Smooth muscle cell (in vitro differentiated cells): Measurements from ENCODE around the gene RAD51B. TPM values are rescaled to one million over a fixed set of nuclear protein-coding genes. Genes with fewer than 3 reads are reported as not detected.

ENCODE experiments used
- DNase-seq: peaks from one replicate; lab custom pipeline; 2025; ENCODE audit not compliant: unreplicated experiment; lab: John Stamatoyannopoulos, UW
- H2AFZ ChIP-seq: fragments of 200-600 bp; sonication (generic); 2 replicates; pipeline ENCODE4 v1.6.0; 2016; ENCODE audit warnings: antibody characterized with exemption, low read depth, mild to moderate bottlenecking
- H3F3A ChIP-seq: fragments of 200-600 bp; sonication (generic); 2 replicates; pipeline ENCODE4 v1.6.0; 2017; ENCODE audit warnings: antibody characterized with exemption, low read depth
- H3K27ac ChIP-seq: fragments of 200-600 bp; sonication (generic); 2 replicates; pipeline ENCODE4 v1.5.1; 2016; ENCODE audit warnings: low read depth, mild to moderate bottlenecking
- H3K27me3 ChIP-seq: fragments of 200-600 bp; sonication (generic); 2 replicates; pipeline ENCODE4 v1.6.1; 2016; ENCODE audit warnings: low read depth, mild to moderate bottlenecking
- H3K36me3 ChIP-seq: fragments of 200-600 bp; sonication (generic); 2 replicates; pipeline ENCODE4 v1.5.1; 2016; ENCODE audit warnings: low read depth
- H3K4me1 ChIP-seq: fragments of 200-600 bp; sonication (generic); 2 replicates; pipeline ENCODE4 v1.5.1; 2016; ENCODE audit warnings: low read depth
- H3K4me2 ChIP-seq: fragments of 200-600 bp; sonication (generic); 2 replicates; pipeline ENCODE4 v1.6.0; 2016; ENCODE audit warnings: mild to moderate bottlenecking
- H3K4me3 ChIP-seq: fragments of 200-600 bp; sonication (generic); 2 replicates; pipeline ENCODE4 v1.5.1; 2016; ENCODE audit warnings: mild to moderate bottlenecking
- H3K79me2 ChIP-seq: fragments of 200-600 bp; sonication (generic); 2 replicates; pipeline ENCODE4 v1.6.0; 2016; ENCODE audit warnings: low read depth, mild to moderate bottlenecking
- H3K9ac ChIP-seq: fragments of 200-600 bp; sonication (generic); 2 replicates; pipeline ENCODE4 v1.6.0; 2016; ENCODE audit warnings: low read depth
- H3K9me3 ChIP-seq: fragments of 200-600 bp; sonication (generic); replicated peaks from 2 replicates; pipeline ENCODE4 v1.5.1; 2016; ENCODE audit warnings: low read depth
- H4K20me1 ChIP-seq: fragments of 200-600 bp; sonication (generic); 2 replicates; pipeline ENCODE4 v1.6.0; 2016; ENCODE audit warnings: low read depth
- WGBS: methylation state at CpG from one replicate; pipeline ENCODE4 v1.1.7; 2016; ENCODE audit warnings: low lambda C conversion rate; 5-methylcytosine and 5-hydroxymethylcytosine counted together
- polyA plus RNA-seq: library from polyadenylated mRNA; unstranded; fragments of >200 nt; fragmentation: Nextera tagmentation; extraction: Ambion mirVana; gene quantifications from 2 replicates; pipeline ENCODE4 v1.2.1, GENCODE V29; 2016
- total RNA-seq: library from RNA; depleted of rRNA; stranded (reverse); fragments of >200 nt; gene quantifications from 2 replicates; pipeline ENCODE4 v1.2.3, GENCODE V29; 2014
- TF ChIP-seq, protein P1 (sequence below): fragments of 200-600 bp; sonication (generic); IDR thresholded peaks from 2 replicates; pipeline ENCODE4 v1.5.1; 2017; ENCODE audit warnings: borderline replicate concordance, mild to moderate bottlenecking, antibody characterized with exemption; ENCODE audit not compliant: insufficient read depth, poor library complexity, severe bottlenecking

Gene RAD51B
- total and polyA plus RNA-seq, 2 experiments from 2014 or later = 4.6 to 5.3 TPM

DNA sequence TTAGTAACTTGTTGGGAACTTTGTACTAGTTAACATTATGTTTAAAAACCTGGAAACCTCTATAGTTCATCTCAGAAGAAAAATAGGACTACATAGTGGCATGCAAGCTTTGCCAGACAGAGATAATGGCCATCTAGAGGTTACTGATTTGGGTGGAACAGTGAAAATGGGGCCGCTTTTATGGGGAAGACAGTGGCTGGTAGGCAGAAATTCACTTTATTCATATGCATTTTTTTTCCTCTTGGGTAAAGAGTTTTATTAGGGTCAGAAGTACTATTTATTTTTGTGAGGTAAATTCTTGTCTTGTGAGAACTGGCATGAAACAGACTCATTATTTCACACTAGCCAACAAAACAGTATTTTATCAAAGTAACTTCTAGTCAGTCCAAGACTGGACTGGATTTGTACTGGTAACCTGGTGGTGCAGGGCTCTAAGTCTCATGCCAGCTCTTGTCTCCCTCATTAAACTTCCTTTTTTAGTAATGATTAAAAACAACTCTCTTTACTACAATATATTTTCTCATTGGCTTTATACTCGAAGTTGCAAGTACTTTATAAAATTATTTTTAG lies 345.8 kb downstream of the RAD51B start:
- Histone ChIP-seq H3K36me3 (no peaks in the 10 kb centered on the region), H3K9ac (no peak overlapping the region), H3K79me2 (no peaks in the 10 kb centered on the region), H3K9me3 (no peaks in the 10 kb centered on the region), H3K4me2 (no peak overlapping the region), H4K20me1 (no peaks in the 10 kb centered on the region), H3F3A (peaks cover 7% of the 10 kb centered on the region), H3K27me3 (no peaks in the 10 kb centered on the region), H3K27ac (peak overlapping the region; percentile 4), H3K4me3 (no peak overlapping the region), H3K4me1 (no peaks in the 10 kb centered on the region), H2AFZ (no peak overlapping the region)
- no peak for DNase-seq
- TF ChIP-seq, protein P1, sequence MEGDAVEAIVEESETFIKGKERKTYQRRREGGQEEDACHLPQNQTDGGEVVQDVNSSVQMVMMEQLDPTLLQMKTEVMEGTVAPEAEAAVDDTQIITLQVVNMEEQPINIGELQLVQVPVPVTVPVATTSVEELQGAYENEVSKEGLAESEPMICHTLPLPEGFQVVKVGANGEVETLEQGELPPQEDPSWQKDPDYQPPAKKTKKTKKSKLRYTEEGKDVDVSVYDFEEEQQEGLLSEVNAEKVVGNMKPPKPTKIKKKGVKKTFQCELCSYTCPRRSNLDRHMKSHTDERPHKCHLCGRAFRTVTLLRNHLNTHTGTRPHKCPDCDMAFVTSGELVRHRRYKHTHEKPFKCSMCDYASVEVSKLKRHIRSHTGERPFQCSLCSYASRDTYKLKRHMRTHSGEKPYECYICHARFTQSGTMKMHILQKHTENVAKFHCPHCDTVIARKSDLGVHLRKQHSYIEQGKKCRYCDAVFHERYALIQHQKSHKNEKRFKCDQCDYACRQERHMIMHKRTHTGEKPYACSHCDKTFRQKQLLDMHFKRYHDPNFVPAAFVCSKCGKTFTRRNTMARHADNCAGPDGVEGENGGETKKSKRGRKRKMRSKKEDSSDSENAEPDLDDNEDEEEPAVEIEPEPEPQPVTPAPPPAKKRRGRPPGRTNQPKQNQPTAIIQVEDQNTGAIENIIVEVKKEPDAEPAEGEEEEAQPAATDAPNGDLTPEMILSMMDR = no peak
- 90% methylated on average over 2 of the region's 2 CpGs for WGBS

DNA sequence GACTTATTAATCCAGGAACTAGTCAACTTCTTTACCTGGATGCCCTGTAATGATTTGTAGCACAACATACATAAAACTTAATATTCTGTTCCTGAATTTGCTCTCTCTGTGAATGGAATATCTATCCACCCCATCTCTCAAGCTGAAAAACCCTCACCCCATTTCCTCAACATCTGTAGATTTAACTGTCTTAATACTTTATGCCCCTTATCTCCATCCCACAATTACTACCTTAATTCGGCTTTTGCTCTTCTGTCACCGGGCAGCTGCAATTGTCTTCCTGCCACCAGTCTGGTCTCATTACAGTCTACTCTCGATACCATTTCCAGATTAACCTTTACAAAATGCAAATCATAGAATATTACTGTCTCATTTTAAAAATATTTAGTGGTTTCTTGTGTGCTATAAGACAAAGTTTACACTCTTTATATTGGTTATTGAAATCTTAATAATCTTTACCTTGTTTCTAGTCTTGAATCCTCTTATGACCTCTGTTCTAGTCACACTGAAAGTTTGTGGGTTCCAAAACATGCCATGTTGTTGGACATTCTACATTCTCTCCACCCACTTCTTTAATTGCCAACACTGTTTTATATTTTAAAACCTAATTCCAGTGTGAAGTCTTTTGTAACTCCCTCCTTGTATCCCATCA lies 347.3 kb downstream of the RAD51B start:
- Histone ChIP-seq H3F3A (peaks cover 7% of the 10 kb centered on the region), H3K27ac (no peak overlapping the region), H4K20me1 (no peaks in the 10 kb centered on the region), H3K4me2 (no peak overlapping the region), H3K9ac (no peak overlapping the region), H3K4me1 (no peaks in the 10 kb centered on the region), H3K9me3 (no peaks in the 10 kb centered on the region), H3K36me3 (no peaks in the 10 kb centered on the region), H3K27me3 (no peaks in the 10 kb centered on the region), H3K79me2 (no peaks in the 10 kb centered on the region), H2AFZ (no peak overlapping the region), H3K4me3 (no peak overlapping the region)
- DNase-seq = no peak
- TF ChIP-seq, protein P1 = no peak
- WGBS = 92% methylated on average over 3 of the region's 3 CpGs

DNA sequence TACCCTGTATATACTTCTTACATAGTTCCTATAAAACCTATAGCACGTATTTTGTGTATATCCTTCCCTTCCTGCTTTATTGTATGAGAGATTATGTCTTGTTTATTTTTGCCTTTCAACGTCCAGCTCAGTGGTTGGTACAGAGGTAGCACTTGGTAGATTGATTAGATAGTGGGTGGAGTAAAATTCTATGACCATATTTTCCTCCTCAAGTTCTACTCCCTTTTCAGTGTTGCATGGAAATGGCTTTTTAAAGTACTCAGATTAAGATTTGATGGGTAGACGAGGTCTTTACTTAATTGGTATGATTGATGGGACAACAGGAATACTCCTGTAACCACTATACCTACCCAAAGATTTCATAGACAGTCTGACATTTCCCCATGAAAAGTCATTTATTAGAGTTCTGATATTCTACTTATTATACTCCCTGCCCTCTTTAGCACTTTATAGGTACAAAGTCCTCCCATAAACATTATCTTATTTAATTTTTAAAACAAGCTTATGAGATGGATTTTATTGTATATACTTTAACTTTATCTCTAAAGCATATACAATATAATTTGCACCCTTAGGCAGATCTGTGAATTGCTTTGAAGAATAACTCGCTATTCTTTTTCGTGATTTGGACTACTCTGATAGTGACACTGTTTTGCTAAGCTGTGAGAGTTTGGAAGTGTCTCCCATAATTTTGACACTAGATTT lies 348.0 kb downstream of the RAD51B start:
- Histone ChIP-seq H3K4me2 (no peak overlapping the region), H2AFZ (no peak overlapping the region), H3K9ac (no peak overlapping the region), H3K9me3 (no peaks in the 10 kb centered on the region), H4K20me1 (no peaks in the 10 kb centered on the region), H3K27me3 (no peaks in the 10 kb centered on the region), H3K4me3 (no peak overlapping the region), H3K36me3 (no peaks in the 10 kb centered on the region), H3F3A (peaks cover 9% of the 10 kb centered on the region), H3K79me2 (no peaks in the 10 kb centered on the region), H3K27ac (no peak overlapping the region), H3K4me1 (peaks cover 5% of the 10 kb centered on the region)
- DNase-seq = no peak
- TF ChIP-seq, protein P1 = no peak
- WGBS = 70% methylated on average over 5 of the region's 5 CpGs
